ENCODE results near the gene KLHDC4.

The KLHDC4 gene

DNA sequence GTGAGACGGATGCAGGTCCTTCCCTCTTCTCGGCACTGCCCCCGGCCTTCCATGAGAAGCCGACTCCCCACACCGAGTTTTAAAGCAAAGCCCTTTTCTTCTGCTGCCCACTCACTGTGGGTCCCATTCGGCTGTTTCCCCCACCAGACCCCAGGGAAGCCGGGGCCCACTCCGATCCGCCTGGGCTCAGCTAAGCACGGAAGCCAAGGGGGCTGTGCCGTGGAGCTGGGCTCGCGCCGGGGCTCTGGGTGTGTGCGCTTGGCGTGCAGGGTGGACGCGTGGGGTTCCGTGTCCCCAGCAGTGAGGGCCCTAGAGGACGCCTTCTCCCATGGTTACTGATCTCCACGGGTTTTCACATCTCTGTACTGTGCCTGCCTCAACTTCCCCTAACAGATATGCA, 68.5 kb downstream of the KLHDC4 start:
- no peak for DNase-seq

- no peak for DNase-seq
These were observed 69.1 kb downstream of the KLHDC4 start for GRCh38 chr16:87696726-87697125.

GRCh38 chr16:87695534-87695933, 70.3 kb downstream of the KLHDC4 start:
- no peak for DNase-seq

GRCh38 chr16:87694441-87695125, 71.2 kb downstream of the KLHDC4 start:
- DNase-seq, result no peak

DNA sequence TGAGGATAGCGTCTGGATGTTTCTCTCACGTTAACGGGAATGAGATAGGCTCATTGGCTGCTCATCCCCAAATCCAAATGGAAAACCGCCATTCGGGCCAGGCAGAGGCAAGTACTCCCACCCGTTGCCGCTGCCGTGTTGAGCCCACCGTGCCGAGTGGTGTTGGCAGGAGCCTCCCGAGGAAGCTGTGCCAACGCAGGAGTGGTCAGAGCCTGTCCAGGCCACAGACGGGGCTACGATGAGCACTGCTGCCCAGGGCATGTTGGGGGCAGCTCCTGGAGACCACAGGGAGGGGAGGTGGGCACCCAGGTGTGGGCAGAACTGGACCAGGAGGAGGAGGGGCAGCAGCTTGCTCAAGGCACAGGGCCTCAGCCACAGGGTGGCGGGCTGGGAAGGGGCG, 72.0 kb downstream of the KLHDC4 start:
- no peak for DNase-seq

DNA sequence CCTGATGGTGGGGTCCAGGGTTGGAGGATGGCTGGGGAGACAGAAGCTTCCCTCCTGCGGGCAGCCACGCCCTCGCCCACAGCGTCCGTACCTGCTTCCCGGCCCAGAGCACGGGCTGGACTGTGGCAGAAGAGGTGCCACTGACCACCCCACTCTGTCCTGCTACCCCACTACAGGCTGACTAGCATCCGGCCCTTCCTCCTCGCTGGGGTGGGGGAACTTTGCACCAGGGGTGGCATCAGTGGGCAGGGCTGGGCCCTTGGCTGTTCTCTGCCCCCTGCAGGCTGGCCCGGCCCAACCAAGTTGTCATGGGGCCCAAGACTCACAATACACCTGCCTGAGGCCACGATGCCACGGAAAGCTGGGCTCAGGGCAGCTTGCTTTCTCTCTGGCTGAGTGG, 73.0 kb downstream of the KLHDC4 start:
- no peak for DNase-seq

GRCh38 chr16:87692176-87692575, 73.6 kb downstream of the KLHDC4 start:
- no peak for DNase-seq

DNA sequence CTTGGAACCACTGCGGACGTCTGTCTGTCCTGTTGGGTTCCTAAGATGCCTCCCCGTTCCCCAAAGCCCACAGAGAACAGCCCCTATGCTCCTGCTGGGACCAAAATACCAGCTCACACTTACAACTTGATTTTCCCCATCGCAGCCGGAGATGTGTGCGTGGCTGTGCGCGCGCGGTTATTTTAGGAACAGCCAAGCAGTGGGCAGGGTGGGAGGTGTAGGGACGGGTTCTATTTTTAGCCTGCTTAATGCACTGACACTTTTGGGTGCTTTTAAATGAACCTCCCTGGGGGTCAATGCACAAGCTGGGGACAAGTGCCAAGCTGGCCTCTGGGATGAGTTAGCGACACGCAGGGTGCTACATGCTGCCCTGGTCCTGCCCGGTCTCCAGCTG, 74.1 kb downstream of the KLHDC4 start:
- DNase-seq, result no peak

DNA sequence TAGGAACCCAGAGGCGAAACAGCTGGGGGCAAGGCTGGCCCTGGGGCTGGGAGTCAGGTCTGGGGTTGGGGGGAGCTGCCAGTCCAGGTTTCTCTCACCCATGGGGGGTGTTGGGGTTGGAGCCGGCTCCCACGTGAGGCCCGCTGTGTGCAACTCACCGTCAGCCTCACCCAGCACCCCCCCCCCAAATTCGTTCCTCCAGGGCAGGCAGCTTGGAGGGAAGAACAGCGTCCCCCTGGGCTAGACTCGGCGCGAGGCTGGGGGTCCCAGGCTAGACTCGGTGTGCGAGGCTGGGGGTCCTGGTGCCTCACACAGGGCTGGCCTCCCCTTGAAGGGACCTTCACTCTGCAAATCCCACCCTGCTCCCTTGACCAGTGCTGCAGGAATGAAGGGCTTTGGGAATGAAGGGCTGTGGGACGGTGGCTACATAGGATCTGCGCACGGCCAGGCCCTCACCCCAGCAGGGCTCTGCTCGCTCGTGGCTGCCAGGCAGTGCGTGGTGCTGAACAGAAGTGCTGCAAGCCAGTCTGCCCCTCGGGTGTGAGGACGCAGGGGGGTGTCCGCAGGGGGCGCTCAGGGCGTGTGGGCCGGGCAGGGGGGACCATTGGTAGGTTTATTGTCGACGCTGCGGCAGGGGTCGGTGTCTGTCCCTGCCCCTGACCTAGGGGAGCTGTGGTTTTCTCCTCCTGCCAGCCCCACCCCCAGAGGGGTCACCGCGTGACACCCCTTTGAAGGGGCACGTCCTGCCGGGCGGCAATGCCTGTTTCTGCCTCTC, 74.7 kb downstream of the KLHDC4 start:
- DNase-seq, result no peak

DNA sequence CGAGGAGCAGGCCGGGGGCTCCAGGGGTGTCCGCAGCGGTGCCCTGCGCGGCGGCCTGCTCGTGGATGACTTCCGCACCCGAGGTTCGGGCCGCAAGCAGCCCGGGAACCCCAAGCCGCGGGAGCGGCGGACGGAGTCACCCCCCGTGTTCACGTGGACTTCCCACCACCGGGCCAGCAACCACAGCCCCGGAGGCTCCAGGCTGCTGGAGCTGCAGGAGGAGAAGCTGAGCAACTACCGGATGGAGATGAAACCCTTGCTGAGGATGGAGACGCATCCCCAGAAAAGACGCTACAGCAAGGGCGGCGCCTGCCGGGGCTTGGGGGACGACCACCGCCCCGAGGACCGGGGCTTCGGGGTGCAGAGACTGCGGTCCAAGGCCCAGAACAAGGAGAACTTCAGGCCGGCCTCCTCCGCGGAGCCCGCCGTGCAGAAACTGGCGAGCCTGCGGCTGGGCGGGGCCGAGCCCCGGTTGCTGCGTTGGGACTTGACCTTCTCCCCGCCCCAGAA, 75.8 kb downstream of the KLHDC4 start:
- DNase-seq, result no peak

DNA sequence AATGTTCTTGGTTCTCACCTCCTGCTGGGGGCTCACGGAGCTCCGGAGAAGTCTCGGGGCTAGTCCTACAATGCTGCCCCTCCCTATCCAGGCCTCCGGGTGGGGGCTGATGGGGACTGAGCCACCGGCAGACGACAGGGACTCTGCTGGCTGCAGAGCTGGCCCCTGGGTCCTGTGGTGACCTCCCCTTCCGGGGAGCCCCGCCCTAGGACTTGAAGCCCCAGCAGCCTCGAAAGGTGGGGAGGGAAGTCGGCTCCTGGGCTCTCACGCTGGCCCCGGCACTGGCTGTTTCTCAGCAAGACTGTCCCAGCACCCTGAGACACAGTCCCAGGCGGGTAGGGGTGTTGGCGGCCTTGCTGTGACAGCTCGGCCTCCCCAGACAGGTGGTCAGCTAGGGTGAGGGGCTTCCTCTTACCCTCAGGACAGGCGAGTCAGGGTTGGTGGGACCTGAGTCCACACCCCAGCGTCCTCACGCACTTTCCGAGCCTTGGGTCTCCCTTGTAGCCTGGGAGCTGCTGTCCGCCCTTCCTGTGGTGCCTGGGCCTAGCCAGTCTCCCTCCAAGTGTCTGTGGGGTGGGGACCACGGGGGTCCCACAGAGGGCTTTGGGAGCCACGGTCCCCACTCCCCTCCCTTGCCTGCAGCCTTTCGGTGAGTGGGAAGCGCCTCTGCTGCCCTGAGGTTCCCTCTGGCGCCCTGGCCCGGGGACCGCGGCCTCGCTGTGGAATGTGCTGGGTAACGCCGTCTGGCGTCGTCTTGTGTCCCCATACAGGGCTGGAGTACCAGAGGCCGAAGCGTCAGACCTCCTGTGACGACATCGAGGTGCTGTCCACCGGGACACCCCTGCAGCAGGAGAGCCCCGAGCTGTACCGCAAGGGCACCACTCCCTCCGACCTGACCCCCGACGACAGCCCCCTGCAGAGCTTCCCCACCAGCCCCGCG, 76.6 kb downstream of the KLHDC4 start:
- no peak for DNase-seq

DNA sequence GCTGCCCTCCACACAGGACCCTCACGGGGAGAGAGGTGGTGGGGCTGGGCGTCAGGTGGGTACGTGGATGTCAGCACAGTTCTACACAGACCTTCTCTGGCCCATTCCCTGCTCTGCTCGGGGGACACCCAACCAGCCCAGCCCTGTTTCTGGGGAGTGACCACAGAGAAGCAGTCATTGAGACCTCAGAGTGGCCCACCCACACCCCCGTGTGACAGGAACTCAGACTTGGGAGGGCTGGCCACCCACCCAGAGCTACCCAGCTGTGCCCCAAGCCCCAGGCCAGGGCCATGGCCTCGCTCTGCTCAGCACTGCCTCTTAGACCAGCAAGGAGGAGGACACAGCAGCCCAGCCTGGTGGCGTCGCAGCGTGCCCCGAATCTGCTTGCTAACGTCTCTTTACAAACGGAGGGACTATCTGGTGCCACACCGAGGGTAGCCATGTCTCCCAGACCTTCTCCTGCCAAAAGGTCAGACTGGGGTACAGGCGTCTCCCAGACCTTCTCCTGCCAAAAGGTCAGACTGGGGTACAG, 77.7 kb downstream of the KLHDC4 start:
- no peak for DNase-seq

DNA sequence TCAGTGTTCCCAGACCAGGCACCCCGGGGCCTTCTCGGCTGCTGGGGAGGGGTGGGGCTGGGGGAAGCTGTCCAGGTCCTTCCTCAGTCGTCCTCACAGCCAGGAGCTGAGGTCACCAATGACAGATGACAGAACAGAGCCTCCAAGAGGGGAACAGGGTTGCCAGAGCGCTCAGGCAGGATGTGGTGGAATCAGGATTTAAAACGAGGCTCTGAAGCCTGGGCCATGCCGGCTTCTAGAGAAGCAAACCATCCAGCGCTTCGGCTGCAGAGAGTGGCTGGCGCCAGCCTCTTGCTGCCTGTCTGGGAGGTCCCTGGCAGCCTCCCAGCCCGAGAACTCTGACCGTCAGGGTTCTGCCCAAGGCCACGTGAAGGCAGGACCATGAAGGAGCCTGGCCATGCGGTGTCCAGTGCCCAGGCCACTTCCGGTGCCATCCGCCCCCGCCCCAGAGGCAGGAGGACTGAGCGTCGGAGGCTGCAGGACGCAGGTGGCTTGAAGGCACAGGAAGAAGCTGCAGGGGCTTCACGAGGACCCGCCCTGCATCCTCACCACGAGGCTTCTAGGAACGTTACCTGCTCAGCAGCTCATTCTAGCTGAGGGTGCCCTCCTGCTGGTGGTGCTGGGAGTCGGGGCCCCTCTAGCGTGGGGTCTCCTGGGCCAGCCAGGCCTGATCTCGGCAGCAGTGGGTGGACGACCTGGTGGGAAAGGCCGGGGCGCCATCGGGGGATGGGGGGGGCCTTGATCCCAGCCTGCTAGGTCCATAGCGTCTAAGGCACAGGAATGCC, 78.5 kb downstream of the KLHDC4 start:
- no peak for DNase-seq

GRCh38 chr16:87686697-87687096, 79.1 kb downstream of the KLHDC4 start:
- DNase-seq, result no peak

DNA sequence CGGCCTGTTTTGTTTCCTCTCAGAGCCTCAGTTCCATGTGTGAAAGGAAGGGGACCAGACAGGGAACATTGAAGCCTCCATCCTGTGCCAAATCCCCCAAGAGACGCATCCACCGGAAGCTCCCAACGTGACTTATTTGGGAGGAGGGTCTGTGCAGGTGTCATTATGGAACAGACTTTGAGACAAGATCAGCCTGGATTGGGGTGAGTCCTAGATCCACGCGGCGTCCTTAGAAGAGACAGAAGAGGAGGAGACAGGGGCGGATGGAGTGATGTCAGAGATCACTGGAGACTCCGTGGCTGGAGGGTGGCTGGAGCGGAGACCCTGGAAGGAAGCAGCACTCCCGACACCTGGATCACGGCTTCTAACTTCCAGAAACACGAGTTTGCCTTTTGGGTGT, 80.0 kb downstream of the KLHDC4 start:
- no peak for DNase-seq

DNA sequence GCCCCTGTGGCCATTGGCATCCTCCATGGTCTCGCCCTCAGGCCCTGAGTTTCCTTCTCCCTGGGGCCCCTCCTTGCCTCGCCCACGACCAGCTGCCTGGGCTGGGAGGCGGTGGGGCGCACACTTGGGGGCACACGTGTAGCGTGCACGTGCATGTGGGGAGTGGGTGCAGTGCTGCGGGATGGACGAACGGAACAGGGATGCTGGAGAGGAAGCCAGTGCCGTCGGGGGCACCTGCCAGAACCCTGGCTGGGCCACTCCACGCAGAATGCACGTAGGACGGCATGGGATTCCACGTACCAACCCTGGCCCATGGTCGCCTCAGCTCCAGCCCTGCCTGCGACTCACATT, 80.4 kb downstream of the KLHDC4 start:
- no peak for DNase-seq

DNA sequence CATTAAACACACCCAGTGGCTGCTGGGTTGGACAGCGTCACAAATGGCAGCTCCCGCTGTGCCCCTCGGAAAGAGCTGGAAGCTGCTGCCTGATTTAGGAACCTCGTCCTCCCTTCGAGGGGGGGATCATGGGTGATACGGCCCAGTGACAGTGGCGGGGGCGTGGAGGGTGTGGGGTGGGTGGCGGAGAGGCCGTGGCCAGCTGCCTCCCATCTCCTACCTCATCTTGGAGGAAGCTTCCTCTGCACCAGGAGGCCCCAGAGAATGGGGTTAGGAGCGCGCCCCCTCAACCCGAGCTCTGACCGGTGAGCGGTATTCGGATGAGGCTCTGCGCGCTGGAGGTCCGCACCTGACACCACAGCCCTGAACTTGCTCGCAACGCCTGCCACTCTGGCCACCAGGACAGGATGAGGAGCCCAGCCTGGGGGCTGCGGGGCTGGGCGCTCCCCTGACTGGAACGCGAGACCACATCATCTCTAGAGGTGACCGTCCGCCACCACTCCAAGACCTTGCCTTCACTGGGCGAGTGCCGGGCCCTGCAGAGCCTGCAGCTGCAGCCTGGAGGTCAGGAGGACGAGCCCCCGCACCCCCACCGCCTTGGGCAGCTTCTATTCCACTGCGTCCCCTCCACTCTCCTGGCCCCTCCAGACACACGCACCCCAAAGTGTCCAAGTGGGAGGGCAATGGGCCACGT, 80.9 kb downstream of the KLHDC4 start:
- DNase-seq, result no peak

GRCh38 chr16:87684106-87684677, 81.6 kb downstream of the KLHDC4 start:
- no peak for DNase-seq

DNA sequence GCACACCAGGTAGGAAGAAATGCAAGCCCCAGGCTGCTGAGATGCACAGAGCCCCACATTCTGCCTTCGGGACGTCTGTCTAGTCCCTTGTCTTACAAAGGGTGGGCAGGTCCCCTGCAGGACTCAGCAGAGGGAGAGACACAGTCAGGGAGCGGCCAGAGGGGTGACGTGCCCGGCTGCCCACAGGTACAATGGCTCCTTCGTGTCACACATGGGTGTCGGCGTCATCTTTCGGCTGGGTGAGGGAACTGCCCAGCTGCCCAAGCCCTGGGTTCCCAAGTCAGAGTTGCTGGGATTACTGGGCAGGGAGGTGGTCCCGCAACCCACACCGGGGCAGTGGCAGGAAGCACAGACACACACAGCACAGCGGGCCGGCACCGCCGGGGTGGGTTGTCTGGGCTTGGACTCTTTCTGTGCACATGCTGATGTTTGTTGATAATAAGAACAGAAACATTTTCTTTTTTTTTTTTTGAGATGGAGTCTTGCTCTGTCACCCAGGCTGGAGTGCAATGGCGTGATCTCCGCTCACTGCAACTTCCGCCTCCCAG, 82.9 kb downstream of the KLHDC4 start:
- DNase-seq, result no peak

- DNase-seq, result no peak
These were observed 83.7 kb downstream of the KLHDC4 start for GRCh38 chr16:87681981-87682570.
